ELF-1 (cell line): Measurements from ENCODE around the gene SLC25A34.

ENCODE experiments used
- DNase-seq: peaks from one replicate; pipeline ENCODE4 v3.0.0-alpha.2; 2016; ENCODE audit warnings: low read depth, low spot score

Gene SLC25A34

GRCh38 chr1:15714406-15715136, 21.5 kb upstream of the SLC25A34 start:
- no peak for DNase-seq

GRCh38 chr1:15717418-15718125, 18.5 kb upstream of the SLC25A34 start:
- no peak for DNase-seq

DNA sequence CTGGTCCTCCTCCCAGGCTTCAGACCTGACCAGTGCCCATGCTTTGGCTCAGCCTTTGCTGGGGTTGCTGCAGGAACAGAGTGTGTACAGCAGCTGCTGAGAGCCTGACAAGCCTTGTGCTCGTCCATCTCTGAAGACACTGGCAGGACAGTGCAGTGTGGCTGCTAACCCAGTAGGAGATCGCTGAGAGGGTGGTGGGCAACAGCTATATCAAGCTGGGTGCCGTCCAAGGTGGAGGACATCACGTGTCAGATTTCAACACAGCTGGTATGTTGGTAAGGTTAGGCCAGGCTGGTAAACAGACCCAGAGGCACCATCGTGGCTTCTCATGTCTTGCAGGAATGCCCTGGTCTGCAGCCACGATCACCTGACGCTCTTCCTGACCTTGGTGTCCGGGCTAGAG, 17.9 kb upstream of the SLC25A34 start:
- DNase-seq = no peak

DNA sequence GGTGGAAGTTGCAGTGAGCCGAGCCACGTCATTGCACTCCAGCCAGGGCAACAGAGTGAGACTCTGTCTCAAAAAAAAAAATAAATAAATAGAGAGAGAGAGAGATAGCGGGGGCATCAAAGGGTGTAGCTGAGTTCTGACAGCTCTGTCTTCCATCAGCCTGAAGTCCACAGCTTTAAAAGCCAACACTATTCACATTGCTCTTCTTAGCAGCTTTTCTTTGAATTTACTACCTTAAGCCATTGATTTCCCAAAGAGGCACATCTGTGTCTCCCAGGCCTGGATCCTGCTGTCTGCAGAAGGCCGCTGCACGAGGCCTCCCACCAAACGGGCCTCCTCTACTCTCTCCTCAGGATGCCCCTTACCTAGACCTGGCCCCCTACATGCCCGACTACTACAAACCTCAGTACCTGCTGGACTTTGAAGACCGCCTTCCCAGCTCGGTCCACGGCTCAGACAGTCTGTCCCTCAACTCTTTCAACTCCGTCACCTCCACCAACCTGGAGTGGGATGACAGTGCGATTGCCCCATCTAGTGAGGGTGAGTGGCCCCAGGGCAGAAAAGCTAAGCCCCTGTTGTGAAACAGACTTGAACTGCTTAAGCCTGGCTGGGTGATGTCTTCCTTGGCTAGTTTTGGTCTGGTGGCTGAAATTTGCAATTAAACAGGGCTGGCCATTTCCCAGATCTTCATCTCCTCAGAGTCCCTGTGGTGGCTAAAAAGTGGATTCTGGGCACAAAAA, 16.5 kb upstream of the SLC25A34 start:
- DNase-seq = peak; percentile 57

GRCh38 chr1:15720861-15721260, 15.2 kb upstream of the SLC25A34 start:
- no peak for DNase-seq

- DNase-seq = no peak
Observed at GRCh38 chr1:15722411-15722810, 13.6 kb upstream of the SLC25A34 start.

- peak; percentile 87 for DNase-seq
Observed at GRCh38 chr1:15722836-15723532, 13.1 kb upstream of the SLC25A34 start.

GRCh38 chr1:15723631-15724246, 12.3 kb upstream of the SLC25A34 start:
- DNase-seq = no peak

DNA sequence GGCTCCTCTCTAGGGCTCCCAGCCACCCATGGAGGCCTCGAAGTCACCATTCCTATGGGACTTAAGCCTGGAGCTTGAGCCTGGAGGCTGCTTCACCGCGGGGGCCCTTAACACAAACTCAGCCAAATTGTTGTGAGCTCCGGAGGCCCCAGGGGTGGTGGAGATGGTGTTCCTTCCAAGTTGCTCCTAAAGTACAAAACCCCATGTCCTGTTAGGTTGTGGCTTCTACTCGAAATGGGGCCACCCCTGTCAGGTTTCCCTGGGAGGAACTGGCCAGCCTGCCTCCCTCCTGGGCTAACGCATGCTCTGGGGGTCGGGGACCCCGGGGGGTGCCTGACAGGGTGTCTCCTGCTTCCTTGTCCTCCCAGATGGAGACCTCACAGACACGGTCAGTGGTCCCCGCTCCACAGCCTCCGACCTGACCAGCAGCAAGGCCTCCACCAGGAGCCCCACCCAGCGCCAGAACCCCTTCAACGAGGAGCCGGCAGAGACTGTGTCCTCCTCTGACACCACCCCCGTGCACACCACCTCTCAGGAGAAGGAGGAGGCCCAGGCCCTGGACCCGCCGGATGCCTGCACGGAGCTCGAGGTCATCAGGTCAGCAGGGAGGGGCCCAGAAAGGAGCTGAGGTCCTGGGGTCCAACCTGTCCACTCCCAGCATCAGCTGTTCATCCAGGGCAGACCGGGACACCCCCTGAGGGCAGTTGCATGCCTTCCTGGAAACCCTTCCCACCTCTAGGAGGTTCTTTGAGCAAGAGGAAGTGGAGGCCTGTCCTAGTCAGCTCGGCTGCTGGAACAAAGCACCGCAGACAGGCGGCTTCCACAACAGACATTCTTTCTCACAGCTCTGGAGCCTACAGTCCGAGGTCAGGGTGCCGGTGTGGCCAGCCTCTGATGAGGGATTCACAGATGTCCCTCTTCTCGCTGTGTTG, 10.8 kb upstream of the SLC25A34 start:
- peak; percentile 93 for DNase-seq

- no peak for DNase-seq
Observed at GRCh38 chr1:15726508-15726907, 9.6 kb upstream of the SLC25A34 start.

DNA sequence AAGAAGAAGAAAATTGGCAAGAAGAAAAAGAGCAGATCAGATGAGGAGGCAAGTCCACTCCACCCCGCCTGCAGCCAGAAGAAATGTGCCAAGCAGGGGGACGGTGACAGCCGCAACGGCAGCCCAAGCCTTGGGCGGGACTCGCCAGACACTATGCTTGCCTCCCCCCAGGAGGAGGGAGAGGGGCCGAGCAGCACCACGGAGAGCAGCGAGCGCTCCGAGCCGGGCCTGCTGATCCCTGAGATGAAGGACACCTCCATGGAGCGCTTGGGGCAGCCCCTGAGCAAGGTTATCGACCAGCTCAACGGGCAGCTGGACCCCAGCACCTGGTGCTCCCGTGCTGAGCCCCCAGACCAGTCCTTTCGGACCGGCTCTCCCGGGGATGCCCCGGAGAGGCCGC, 9.0 kb upstream of the SLC25A34 start:
- peak; percentile 59 for DNase-seq

DNA sequence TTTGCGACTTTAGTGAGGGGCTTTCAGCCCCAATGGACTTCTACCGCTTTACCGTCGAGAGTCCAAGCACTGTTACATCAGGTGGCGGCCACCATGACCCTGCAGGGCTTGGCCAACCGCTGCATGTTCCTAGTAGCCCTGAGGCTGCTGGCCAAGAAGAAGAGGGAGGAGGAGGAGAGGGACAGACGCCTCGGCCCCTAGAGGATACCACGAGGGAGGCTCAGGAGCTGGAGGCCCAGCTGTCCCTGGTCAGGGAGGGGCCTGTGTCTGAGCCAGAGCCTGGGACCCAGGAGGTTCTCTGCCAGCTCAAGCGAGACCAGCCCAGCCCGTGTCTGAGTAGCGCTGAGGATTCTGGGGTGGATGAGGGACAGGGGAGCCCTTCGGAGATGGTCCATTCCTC, 8.6 kb upstream of the SLC25A34 start:
- no peak for DNase-seq

- DNase-seq = no peak
Observed at GRCh38 chr1:15727866-15728534, 8.1 kb upstream of the SLC25A34 start.

GRCh38 chr1:15728937-15729657, 7.0 kb upstream of the SLC25A34 start:
- no peak for DNase-seq

DNA sequence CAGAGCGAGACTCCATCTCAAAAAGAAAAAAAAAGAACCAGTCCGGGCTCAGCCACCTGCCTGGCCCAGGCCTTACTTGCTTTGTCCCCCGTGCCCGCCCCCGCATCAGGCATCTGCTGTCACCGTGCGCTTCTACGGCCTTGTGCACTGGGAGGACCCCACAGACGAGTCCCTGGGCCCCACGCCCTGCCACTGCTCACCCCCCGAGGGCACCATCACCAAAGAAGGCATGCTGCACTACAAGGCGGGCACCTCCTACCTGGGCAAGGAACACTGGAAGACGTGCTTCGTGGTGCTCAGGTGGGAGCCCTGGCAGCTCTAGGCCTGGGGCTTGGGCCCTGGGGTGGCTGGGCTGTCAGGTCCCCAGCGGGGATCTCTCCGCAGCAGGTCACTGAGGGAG, 5.6 kb upstream of the SLC25A34 start:
- no peak for DNase-seq

GRCh38 chr1:15730936-15731335, 5.1 kb upstream of the SLC25A34 start:
- no peak for DNase-seq

- DNase-seq = no peak
Observed at GRCh38 chr1:15731735-15732685, 4.0 kb upstream of the SLC25A34 start.

GRCh38 chr1:15732686-15733081, 3.4 kb upstream of the SLC25A34 start:
- no peak for DNase-seq
